HG03095 (cell line): ENCODE results near the gene MAD1L1.

Experiments used
- ATAC-seq: cut with Tn5 transposase; IDR thresholded peaks from one replicate; pipeline ENCODE4 v1.9.1; 2021; ENCODE audit warnings: moderate library complexity; ENCODE audit not compliant: unreplicated experiment

The MAD1L1 gene

DNA sequence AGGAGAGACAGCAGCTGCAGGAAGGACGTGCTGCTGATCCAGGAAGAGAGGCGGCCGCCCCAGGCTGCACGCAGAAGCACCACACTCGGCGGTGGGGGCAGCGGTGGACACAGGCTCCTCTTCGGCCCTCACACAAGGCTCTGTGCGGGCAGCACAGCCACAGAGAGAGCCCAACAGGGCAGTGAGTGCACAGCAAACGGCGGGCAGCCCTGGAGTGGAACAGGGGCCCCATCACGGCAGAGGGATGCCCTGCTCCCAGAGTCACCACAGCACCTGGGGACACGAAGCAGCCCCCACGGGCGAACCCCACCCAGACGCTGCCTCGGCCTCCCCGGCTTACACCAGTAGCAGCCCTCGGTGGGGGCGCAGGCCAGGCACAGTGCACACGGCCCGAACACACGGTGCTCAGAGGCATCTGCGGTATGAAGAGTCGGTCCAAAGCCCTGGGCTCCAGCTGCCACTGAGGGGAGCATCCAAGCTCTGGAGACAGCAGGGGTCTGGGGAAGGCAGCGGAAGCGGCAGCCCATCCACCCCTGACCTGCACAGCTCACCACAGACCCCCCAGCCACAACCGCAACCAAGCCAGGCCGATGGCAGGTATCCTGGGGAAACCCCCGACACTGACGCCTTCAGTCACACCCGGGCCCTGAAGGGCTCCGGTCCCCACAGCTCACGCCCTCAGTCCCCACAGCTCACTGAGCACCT, 26.1 kb upstream of the MAD1L1 start:
- peak; percentile 61 for ATAC-seq

DNA sequence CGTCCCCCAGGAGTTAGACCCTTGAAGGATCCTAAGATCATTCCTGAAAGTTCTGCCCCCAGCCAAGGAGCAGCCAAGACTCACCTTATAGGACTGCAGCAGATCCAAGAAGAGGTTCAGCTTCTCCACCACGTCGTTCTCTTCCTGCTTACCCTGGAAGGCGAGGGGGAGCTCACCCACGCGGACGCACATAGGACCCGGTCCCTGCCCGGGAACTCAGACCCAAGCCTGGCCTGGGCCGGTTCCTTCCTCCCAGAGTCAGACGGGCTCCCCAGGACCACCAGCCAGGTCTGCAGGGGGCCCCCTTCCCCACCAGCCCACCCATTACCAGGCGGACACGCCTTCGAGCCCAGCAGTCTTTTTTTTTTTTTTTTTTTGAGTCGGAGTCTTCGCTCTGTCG, 24.9 kb upstream of the MAD1L1 start:
- no peak for ATAC-seq

DNA sequence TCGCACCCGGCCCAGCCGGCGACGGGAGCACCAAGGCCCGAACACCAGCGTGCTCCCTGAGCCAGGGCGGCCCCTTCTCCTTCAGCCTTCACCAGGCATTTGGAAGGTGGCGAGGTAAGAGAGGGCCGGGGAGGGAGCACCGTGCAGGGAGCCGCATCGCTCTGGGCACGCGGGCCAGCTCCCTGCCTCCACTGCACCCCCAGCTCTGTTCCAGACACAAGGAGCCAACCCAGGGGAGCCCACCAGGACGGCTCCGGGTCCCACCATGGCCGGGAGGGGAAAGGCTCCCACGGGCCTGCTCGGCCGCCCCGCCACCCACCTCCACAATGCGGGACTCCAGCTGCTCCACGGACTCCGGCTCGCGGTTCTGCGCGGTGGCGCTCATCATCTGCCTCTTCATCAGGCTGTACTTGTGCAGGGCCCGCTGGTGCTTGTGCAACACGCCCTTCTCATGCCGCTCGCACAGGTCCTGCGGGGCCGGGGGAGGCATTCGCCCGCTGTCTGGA, 24.4 kb upstream of the MAD1L1 start:
- ATAC-seq: no peak

DNA sequence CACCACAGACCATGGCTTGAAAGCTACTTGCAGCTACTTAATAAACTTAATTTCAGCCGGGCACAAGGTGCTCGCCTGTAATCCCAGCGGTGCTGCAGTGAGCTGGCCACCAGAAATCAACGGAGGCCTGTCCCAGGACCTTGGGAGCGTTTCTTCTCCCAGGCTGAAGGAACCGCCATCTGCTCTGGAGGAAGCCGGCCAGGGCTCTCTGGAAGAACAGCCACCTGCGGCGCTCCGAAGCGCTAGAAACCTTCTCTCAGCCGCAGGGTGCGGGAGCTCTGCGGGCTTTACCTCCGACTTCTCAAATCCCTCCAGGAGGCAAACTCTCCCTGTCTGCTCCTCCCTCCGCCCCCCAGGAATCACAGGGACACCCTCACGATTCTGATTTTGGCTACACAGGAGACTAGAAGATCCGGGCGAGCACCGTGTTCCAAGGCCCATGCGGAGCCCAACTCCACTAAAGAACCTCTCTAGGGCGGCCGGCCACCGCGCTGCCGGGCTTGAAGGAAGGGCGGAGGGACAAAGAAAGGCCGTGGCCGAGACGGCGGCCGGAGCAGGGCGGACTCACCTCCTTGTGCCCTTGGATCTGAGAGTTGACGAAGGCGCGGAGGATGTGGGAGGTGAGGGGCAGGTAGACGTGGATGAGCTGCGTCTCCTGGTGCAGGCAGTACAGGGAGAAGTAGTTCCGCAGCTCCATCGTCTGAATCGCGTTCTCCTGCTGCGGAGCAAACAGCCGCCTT, 23.7 kb upstream of the MAD1L1 start:
- no peak for ATAC-seq

DNA sequence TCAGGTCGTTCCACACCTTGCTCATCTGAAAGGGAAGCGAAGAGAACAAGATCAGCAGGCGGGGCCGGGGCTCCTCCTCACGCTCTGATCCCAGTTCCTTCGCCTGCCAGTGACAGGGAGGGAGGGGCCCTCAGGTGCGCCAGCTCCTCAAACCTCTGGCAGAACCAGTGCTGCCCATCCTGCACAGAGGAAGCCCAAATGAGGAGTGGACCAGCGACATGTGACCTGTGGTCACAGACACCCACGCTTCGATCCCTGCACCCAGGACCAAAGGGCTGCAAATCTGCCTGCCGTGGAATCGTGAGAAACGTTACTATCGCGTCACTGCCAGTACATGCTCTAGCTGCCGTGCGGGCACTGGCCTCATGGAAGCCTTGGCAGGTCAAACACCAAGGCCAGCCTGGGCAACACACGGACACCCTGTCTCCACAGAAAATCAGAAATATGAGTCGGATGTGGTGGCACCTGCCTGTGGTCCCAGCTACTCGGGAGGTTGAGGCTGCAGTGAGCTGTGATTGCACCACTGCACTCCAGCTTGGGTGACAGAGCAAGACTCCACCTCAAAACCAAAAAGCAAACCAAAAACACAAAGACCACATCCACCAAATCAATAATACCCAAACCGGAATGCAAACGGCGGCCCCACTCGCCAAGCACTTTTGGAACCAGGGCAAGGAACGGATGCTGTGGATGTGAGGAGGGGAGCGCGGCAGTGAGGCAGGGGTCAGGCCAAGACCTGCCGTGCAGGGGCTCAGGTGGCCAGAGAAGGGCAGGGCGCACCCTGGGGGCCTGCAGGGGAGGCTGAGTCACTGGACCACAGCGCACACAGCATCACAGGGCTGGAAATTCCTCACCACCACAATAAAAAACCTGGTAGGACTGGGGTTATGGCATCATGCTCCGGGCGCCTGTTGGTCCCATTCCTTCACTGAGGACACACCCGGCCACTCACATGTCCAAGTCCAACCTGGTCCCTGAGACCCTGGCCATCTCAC, 22.7 kb upstream of the MAD1L1 start:
- no peak for ATAC-seq

DNA sequence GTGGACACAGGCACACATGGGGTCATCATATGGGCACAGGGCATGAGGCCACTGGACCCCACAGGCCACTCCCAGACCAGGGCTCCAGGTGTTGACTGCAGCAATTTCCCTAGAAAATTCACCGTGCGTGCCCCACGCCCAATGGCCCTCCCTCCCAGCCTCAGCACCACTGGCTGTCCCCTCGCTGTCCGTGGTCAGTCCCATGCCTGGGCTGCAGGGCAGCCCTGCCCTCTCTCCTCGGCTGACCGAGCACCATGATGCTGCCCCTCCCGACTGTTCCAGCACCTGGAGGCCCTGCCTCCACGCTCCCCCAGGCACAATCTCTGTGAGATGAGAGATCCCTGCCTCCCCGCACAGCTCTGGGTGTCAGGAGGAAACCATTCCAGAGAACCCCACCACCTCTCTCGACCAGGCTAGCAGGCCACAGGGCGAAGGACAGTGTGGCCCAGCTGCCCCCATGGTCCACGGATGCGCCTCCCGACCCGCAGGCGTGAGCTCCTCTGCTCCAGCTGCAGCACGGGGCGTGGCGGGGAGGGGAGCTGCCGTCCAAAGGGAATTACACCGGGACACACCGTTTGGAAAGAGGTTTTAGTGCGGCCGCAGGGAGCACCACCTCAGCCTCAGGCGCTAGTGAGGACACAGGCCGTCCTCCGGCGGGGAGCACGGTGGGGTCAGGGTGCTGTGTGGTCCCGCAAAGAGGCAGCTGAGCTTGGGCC, 21.8 kb upstream of the MAD1L1 start:
- ATAC-seq: no peak

DNA sequence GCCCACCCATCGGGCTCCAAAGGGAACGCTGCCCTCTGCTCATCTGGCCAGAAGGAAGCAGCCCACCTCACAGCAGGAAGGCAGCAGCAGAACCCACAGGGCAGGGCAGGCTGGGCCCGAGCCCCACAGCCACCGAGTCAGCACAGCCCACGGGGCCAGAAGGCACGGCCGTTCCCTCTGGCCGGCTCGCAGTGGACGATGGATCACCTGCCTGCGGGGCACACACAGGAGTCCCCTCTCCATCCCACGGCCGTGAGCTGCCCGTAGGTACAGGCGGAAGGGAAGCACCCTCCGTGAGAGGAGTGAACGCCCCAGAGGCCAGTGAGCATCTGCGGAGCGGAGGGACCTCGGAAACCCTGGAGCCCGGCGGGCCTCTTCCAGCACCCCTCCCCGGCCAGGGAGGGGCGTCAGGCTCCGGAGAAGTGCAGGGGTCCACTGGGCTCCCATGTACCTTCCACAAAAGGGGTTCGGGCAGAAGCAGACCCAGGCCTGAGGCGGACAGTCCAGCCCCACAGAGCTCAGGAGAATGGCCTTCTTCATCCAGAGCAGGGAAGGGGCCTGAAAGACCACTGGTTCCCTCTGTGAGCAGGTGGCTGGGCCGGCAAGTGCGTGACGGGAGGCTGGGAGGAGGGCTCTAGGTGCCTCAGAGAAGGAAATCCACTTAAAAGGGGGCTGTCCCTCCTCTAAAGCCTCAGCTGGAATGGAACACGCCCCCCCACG, 20.9 kb upstream of the MAD1L1 start:
- no peak for ATAC-seq

DNA sequence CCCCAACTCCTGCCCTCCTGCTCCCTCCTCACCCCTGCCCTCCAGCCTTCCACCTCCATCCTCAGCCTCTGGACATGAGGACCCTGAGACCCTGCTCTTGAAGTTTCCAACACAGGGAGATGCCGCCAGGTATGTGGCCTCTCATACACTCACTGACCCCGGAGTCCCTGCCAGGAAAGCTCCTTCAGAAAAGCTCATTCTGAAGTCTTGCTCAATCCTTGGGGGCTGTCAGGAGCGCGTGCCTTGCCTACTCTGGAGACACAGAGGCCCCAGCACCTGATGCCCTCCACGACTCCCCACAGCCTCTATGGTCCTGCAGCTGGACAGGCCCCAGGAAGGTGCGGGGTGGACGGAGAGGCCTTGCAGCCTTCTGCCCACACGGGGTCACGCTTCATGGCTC, 20.3 kb upstream of the MAD1L1 start:
- ATAC-seq: no peak

DNA sequence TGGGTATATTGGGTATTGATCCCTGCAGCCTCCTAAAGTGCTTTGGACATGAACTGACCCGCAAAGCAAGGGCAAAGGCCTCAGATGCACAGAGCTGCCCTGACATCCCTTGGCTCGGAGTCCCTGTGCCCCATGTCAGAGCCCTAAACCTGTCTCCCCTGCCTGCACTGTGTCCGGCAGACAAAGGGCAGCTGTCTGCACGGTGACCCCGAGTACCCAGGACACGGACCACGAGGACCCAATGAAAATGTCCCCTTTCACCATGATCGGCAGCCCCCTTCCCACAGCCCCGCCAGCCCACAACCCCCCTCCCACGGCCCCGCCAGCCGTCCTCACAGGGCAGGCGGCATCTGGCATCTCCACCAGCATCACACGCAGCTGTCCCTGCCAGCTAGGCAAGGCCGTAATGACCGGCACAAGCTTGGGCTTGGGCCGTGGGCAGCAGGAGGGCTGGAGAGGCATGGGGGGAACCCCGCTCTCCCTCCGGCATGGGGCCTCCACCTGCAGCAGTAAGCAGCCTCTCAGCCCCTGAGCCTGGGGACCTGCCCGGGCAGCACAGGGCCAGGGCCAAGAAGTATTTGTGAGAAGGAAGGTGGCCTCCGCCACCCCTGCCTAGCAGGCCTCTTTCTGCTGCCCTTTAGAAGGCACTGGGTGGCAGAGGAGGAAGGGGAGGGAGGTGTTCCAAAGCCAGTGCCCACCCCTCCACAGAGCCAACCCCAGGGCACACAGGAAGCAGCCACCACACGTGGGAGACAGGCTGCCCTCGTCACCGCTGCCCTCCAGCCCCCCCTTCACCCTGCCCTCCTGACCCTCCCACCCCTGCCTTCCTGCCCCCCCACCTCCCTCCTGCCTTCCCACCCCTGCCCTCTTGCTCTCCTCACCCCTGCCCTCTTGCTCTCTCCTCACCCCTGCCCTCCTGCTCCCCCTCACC, 19.4 kb upstream of the MAD1L1 start:
- ATAC-seq: no peak

DNA sequence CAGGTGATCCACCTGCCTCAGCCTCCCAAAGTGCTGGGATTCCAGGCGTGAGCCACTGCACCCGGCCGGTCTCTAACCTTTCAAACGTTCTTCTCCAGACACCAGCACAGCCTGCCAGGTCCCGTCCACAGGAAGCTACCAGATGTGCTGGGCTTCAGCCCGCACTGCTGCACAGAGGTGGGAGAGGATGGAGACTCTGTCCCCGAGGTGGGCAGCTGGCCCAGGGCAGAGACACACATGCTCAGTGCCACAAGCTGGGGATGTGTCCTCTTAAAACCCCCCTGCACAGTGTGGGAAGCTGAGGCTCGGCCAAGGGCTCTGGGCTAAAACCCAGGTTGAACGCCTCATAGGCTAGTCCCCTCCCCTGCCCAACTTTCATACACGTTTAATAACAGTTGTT, 18.6 kb upstream of the MAD1L1 start:
- no peak for ATAC-seq

DNA sequence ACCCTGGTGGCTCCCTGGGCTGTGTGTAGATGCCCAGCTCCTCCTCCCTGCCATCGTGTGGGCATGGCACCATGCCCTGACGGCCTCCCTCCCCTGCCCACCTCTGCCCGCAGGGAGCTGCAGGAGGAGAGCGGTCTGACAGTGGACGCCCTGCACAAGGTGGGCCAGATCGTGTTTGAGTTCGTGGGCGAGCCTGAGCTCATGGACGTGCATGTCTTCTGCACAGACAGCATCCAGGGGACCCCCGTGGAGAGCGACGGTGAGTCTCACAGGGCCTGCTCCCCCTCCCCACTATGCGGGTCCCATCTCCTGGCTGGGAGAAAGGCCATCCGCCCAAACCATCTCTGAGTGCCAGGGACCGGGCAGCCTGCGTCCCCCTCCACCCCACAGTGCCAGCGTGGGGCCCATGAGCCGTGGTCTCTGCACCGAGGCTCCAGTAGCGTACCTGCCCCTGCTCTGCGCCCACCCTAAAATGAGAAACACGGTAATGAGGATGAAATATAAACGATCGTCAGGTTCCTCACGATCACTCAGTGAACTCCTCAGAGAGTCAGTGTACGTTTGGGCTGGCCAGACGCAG, 17.1 kb upstream of the MAD1L1 start:
- no peak for ATAC-seq

DNA sequence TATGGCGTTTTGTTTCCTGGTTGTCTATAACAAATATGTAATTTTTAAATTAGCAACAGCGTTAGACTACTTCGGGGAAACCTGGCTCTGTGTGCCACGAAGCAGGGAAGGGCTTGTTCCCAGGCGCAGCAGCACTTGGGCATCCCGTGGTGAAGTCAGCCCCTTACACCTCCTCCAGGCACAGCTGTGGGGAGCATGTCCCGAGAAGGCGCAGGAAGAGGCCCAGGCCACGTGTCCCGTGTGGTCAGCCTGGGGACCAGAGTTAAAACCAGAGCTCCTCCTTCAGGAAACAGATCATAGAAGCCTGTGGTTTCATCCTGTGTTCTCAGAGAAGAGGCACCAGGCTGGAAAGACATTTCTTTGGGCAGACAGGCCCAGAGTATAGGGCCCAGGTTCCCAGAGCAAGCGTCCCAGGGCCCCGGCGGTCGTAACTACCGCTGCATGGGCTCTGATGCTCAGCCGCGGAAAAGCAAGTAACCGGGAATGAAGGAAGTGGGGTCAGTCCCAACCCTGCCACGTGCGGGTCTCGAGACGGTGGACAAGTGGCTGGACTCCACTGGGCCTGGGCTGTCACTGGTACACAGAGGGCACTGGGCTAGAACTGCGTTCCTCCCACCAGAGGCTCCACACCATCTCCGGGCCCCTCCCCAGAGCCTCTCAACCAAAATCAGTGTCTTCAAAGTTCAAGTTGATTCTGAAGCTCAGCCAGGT, 16.4 kb upstream of the MAD1L1 start:
- peak; percentile 55 for ATAC-seq

DNA sequence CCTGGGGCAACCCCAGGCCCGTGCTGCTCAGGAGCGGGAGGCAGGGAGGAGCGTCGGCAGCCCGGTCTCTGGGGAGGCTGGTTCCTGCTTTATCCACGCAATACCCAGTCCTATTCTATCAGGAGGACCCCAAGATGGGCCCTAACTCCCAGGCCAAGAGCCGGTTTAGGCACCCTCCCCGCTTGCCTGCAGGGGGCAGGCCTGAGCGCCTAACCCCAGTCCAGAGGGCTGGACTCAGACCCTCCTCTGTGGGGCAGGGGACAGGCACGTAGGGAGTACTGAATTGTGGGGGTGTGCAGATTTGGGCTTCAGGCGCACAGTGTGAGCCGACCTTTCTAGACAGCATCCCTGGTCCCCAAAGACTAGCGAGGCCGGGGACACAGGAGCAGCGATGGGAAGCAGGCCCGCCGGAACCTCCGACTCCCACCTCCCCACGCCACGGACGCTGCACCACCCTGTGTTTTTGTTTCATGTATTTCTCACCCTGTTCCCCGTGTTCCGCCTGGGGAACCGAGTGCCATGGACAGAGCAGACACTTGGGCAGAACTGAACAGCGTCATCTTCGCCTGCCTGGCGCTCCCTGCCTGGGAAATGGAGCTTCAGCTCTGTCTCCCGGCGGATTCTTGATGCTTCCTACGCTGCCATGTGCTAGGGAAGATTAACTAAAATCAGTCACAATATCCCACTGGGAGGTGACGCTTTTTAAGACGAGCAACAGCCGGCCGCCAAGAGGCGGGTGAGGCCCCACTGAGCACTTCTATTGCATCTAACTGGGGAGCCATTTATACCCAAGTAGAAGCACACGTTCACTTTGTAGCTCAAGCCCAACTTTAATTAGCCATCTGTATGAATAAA, 14.6 kb upstream of the MAD1L1 start:
- ATAC-seq: no peak

DNA sequence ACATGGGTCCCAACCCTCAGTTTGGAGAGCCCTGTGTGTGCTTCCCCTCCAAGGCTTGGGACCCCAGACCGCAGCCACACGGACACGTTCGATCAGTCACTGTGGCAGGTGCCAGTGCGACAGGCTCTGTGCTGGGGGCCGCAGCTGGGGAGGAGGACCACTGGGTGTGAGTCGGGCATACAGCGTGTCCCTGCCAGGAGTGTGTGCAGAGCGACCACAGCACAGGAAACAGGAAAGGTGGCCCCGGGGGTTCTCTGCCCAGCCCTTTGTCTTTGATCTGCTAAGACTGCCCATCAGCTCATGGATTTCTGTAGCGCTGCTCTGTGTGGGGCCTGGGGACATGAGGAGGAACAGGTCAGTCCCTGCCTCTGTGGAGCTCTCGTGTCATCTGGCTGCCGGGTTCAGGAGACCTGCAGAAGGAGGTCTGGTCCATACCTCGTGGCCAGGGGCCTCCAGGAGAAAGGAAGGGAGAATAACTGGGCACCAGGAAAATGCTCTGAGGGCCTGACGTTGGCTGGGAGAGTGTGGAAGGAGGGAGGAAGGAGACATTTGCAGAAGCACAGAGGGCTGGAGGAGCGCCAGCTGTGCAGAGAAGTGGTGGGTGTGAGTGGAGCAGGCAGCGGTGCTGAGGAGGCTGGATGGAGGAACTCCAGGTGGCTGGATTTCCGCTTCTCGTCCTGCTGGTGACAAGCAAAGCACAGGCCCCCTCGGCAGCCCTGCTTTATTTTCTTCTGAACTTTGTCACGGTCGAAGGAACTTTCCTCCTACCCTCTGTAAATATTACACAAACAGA, 13.3 kb upstream of the MAD1L1 start:
- ATAC-seq: no peak

DNA sequence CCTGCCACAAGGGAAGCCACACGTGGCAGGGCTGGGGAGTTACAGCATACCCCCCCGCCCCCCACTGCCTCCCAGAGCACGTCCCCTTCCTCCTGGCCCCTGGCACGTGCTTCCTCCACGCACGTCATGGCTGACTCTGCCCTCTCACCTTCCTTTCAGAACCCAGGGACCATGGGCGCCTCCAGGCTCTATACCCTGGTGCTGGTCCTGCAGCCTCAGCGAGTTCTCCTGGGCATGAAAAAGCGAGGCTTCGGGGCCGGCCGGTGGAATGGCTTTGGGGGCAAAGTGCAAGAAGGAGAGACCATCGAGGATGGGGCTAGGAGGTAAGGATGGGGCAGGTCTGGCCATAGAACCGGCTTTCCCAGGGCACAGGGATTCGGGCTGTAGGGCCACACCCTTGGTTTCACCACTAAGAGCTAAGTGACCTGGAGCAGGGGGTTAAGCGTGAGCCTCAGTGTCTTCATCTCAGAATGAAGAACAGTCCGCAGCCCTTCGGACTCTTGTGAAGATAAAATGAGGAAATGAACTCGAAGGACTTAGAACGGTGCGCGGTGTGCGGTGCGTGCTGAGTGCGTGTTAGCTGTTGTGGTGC, 11.8 kb upstream of the MAD1L1 start:
- no peak for ATAC-seq

DNA sequence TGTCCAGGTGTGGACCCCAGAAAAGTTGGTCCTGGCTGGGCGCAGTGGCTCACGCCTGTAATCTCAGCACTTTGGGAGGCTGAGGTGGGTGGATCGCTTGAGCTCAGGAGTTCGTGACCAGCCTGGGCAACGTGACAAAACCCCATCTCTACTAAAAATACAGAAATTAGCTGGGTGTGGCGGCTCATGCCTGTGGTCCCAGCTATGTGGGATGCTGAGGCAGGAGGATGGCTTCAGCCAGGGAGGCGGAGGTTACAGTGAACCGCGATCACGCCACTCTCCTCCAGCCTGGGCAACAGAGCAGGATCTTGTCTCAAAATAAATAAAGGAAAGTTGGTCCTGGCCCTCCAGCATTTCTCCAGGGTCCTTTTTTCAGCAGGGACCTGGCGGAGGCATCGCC, 10.7 kb upstream of the MAD1L1 start:
- no peak for ATAC-seq
